GM23338 (cell line): ENCODE results near the gene TMEM131L. TPM values are rescaled to one million over a fixed set of nuclear protein-coding genes. Genes with fewer than 3 reads are reported as not detected.

Experiments
- ATAC-seq: fragments of 200-7000 bp; cut with Tn5 transposase; 3 replicates; pipeline ENCODE4 v1.9.1; 2020
- DNase-seq: peaks from one replicate; pipeline ENCODE4 v3.0.0-alpha.2; 2015; ENCODE audit warnings: low spot score
- H2AFZ ChIP-seq: fragments of 200-600 bp; sonication (generic); 2 replicates; pipeline ENCODE4 v1.8.0; 2016; ENCODE audit warnings: antibody characterized with exemption, mild to moderate bottlenecking, moderate library complexity
- H3F3A ChIP-seq: fragments of 200-600 bp; sonication (generic); replicated peaks from 2 replicates; pipeline ENCODE4 v1.8.0; 2017; ENCODE audit warnings: antibody characterized with exemption, mixed run types, low read depth
- H3K27ac ChIP-seq: fragments of 200-600 bp; sonication (generic); 2 replicates; pipeline ENCODE4 v1.6.1; 2016; ENCODE audit warnings: low read depth
- H3K27me3 ChIP-seq: fragments of 200-600 bp; sonication (generic); 2 replicates; pipeline ENCODE4 v1.8.0; 2016; ENCODE audit warnings: mild to moderate bottlenecking, mixed run types, moderate library complexity; ENCODE audit not compliant: insufficient read depth
- H3K36me3 ChIP-seq: fragments of 200-600 bp; sonication (generic); 2 replicates; pipeline ENCODE4 v1.8.0; 2016; ENCODE audit warnings: mild to moderate bottlenecking; ENCODE audit not compliant: insufficient read depth
- H3K4me1 ChIP-seq: fragments of 200-600 bp; sonication (generic); 2 replicates; pipeline ENCODE4 v1.8.0; 2016; ENCODE audit warnings: mild to moderate bottlenecking, moderate library complexity; ENCODE audit not compliant: insufficient read depth
- H3K4me2 ChIP-seq: fragments of 200-600 bp; sonication (generic); 2 replicates; pipeline ENCODE4 v1.7.1; 2017; ENCODE audit warnings: mixed run types
- H3K4me3 ChIP-seq: fragments of 200-600 bp; sonication (generic); 2 replicates; pipeline ENCODE4 v1.6.1; 2016; ENCODE audit warnings: mixed run types
- H3K79me2 ChIP-seq: fragments of 200-600 bp; sonication (generic); replicated peaks from 2 replicates; pipeline ENCODE4 v1.8.0; 2017; ENCODE audit warnings: mild to moderate bottlenecking; ENCODE audit not compliant: insufficient read depth
- H3K9me2 ChIP-seq: fragments of 200-600 bp; sonication (generic); 2 replicates; pipeline ENCODE4 v1.8.0; 2017; ENCODE audit not compliant: insufficient read depth
- H4K20me1 ChIP-seq: fragments of 200-600 bp; sonication (generic); replicated peaks from 2 replicates; pipeline ENCODE4 v1.8.0; 2017; ENCODE audit warnings: mild to moderate bottlenecking; ENCODE audit not compliant: insufficient read depth
- H3K27ac Mint-ChIP-seq: 2 replicates; pipeline ENCODE4 v1.8.0; 2020; ENCODE audit warnings: inconsistent platforms, mild to moderate bottlenecking, moderate library complexity, mixed read lengths
- H3K27me3 Mint-ChIP-seq: 3 replicates; pipeline ENCODE4 v1.8.0; 2022; ENCODE audit warnings: low read depth, mild to moderate bottlenecking, moderate library complexity, mixed read lengths, inconsistent platforms; ENCODE audit not compliant: insufficient read depth, poor library complexity
- H3K36me3 Mint-ChIP-seq: 3 replicates; pipeline ENCODE4 v1.8.0; 2021; ENCODE audit warnings: low read depth, mild to moderate bottlenecking, inconsistent platforms, moderate library complexity, mixed read lengths
- H3K4me1 Mint-ChIP-seq: 3 replicates; pipeline ENCODE4 v1.8.0; 2020; ENCODE audit warnings: mild to moderate bottlenecking, inconsistent platforms, mixed read lengths
- H3K4me3 Mint-ChIP-seq: 3 replicates; pipeline ENCODE4 v1.8.0; 2021; ENCODE audit warnings: moderate library complexity, mild to moderate bottlenecking, inconsistent platforms, mixed read lengths
- H3K9me3 Mint-ChIP-seq: 3 replicates; pipeline ENCODE4 v1.8.0; 2020; ENCODE audit warnings: moderate library complexity, mild to moderate bottlenecking, inconsistent platforms, mixed read lengths
- CREB1 ChIP-seq: fragments of 250-450 bp; sonication (Bioruptor Pico); IDR thresholded peaks from 2 replicates; pipeline ENCODE4 v1.5.0; 2020; ENCODE audit warnings: low read depth, mild to moderate bottlenecking, moderate library complexity
- CTCF ChIP-seq, 2 experiments: fragments of 200-600 bp in 1 of 2; sonication (generic) in 1 of 2; conservative IDR thresholded peaks; 2 replicates each; pipeline versions ENCODE4 v1.5.1 to v1.6.1; 2016 to 2017; ENCODE audit warnings: antibody characterized with exemption in 2 of 2, low read depth in 2 of 2, mild to moderate bottlenecking in 2 of 2, moderate library complexity in 1 of 2
- EZH2 ChIP-seq: fragments of 200-600 bp; sonication (generic); IDR thresholded peaks from one replicate; pipeline ENCODE4 v1.8.0; 2017; ENCODE audit warnings: antibody characterized with exemption, mild to moderate bottlenecking, low read depth; ENCODE audit not compliant: unreplicated experiment
- EZH2phosphoT487 ChIP-seq: fragments of 200-600 bp; sonication (generic); IDR thresholded peaks from one replicate; pipeline ENCODE4 v1.8.1; 2018; ENCODE audit warnings: antibody characterized with exemption; ENCODE audit not compliant: unreplicated experiment
- JUNB ChIP-seq: IDR thresholded peaks from one replicate; pipeline ENCODE4 v1.6.1; 2016; ENCODE audit warnings: antibody characterized with exemption; ENCODE audit not compliant: unreplicated experiment
- NANOG ChIP-seq: IDR thresholded peaks from 2 replicates; pipeline ENCODE4 v1.6.1; 2016; ENCODE audit warnings: antibody characterized with exemption, borderline replicate concordance
- POLR2AphosphoS5 ChIP-seq: IDR thresholded peaks from 2 replicates; pipeline ENCODE4 v1.6.1; 2016; ENCODE audit warnings: antibody characterized with exemption, low read depth
- STAT1 ChIP-seq: IDR thresholded peaks from one replicate; pipeline ENCODE4 v1.6.1; 2016; ENCODE audit warnings: antibody characterized with exemption; ENCODE audit not compliant: unreplicated experiment
- ZNF114 ChIP-seq: fragments of 250-450 bp; sonication (Bioruptor Pico); IDR thresholded peaks from 2 replicates; pipeline ENCODE4 v1.5.0; 2020; ENCODE audit warnings: mild to moderate bottlenecking, moderate library complexity
- ZNF331 ChIP-seq: fragments of 250-450 bp; sonication (Bioruptor Pico); IDR thresholded peaks from 2 replicates; pipeline ENCODE4 v1.5.0; 2020; ENCODE audit warnings: low read depth, mild to moderate bottlenecking, moderate library complexity
- polyA plus RNA-seq: library from polyadenylated mRNA; unstranded; fragments of >200 nt; fragmentation: Nextera tagmentation; extraction: Ambion mirVana; gene quantifications from 2 replicates; pipeline ENCODE4 v1.2.1, GENCODE V29; 2016
- total RNA-seq: library from RNA; depleted of rRNA; stranded (reverse); fragments of >200 nt; shearing (Covaris generic); gene quantifications from 2 replicates; pipeline ENCODE4 v1.2.3, GENCODE V29; 2014
- TF ChIP-seq, protein P1 (sequence below): fragments of 250-450 bp; sonication (Bioruptor Pico); IDR thresholded peaks from 2 replicates; pipeline ENCODE4 v1.5.0; 2020; ENCODE audit warnings: mild to moderate bottlenecking, moderate library complexity
- TF ChIP-seq, protein P2 (sequence below): IDR thresholded peaks from 2 replicates; pipeline ENCODE4 v1.6.1; 2016; ENCODE audit warnings: antibody characterized with exemption

TMEM131L gene
- total and polyA plus RNA-seq, 2 experiments from 2014 or later, result 11.1 to 32.2 TPM

DNA sequence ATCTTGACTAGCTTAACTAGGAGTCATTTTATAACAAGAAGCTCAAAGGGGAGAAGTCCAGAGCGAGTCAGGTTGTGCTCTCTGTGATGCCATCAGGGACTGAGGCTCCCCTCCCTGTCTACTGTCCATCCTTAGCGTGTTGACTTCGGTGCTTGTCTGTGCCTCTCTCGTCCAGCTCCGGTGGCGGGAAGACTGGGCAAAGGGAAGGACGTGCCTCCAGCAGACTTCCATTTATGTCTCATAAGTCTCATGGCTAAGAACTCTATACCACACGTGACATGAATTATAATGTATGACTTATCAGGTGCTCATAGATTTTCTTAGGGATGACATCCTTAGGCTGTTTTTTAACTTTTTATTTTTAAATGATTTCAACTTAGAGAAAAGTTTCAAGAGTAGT lies 125.3 kb downstream of the TMEM131L start:
- TF ChIP-seq POLR2AphosphoS5 (no peak), EZH2 (no peak), CTCF (conservative IDR thresholded peaks at IDR 0.05; ENCODE audit: low read depth in 2 of 2) (no peak), JUNB (no peak), CREB1 (no peak), EZH2phosphoT487 (no peak), NANOG (no peak), ZNF114 (CRISPR knock-in tag) (no peak), STAT1 (no peak), ZNF331 (CRISPR knock-in tag) (no peak)
- TF ChIP-seq, protein P1, sequence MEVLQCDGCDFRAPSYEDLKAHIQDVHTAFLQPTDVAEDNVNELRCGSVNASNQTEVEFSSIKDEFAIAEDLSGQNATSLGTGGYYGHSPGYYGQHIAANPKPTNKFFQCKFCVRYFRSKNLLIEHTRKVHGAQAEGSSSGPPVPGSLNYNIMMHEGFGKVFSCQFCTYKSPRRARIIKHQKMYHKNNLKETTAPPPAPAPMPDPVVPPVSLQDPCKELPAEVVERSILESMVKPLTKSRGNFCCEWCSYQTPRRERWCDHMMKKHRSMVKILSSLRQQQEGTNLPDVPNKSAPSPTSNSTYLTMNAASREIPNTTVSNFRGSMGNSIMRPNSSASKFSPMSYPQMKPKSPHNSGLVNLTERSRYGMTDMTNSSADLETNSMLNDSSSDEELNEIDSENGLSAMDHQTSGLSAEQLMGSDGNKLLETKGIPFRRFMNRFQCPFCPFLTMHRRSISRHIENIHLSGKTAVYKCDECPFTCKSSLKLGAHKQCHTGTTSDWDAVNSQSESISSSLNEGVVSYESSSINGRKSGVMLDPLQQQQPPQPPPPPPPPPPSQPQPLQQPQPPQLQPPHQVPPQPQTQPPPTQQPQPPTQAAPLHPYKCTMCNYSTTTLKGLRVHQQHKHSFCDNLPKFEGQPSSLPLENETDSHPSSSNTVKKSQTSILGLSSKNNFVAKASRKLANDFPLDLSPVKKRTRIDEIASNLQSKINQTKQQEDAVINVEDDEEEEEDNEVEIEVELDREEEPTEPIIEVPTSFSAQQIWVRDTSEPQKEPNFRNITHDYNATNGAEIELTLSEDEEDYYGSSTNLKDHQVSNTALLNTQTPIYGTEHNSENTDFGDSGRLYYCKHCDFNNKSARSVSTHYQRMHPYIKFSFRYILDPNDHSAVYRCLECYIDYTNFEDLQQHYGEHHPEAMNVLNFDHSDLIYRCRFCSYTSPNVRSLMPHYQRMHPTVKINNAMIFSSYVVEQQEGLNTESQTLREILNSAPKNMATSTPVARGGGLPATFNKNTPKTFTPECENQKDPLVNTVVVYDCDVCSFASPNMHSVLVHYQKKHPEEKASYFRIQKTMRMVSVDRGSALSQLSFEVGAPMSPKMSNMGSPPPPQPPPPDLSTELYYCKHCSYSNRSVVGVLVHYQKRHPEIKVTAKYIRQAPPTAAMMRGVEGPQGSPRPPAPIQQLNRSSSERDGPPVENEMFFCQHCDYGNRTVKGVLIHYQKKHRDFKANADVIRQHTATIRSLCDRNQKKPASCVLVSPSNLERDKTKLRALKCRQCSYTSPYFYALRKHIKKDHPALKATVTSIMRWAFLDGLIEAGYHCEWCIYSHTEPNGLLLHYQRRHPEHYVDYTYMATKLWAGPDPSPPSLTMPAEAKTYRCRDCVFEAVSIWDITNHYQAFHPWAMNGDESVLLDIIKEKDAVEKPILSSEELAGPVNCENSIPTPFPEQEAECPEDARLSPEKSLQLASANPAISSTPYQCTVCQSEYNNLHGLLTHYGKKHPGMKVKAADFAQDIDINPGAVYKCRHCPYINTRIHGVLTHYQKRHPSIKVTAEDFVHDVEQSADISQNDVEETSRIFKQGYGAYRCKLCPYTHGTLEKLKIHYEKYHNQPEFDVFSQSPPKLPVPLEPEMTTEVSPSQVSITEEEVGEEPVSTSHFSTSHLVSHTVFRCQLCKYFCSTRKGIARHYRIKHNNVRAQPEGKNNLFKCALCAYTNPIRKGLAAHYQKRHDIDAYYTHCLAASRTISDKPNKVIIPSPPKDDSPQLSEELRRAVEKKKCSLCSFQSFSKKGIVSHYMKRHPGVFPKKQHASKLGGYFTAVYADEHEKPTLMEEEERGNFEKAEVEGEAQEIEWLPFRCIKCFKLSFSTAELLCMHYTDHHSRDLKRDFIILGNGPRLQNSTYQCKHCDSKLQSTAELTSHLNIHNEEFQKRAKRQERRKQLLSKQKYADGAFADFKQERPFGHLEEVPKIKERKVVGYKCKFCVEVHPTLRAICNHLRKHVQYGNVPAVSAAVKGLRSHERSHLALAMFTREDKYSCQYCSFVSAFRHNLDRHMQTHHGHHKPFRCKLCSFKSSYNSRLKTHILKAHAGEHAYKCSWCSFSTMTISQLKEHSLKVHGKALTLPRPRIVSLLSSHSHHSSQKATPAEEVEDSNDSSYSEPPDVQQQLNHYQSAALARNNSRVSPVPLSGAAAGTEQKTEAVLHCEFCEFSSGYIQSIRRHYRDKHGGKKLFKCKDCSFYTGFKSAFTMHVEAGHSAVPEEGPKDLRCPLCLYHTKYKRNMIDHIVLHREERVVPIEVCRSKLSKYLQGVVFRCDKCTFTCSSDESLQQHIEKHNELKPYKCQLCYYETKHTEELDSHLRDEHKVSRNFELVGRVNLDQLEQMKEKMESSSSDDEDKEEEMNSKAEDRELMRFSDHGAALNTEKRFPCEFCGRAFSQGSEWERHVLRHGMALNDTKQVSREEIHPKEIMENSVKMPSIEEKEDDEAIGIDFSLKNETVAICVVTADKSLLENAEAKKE, result no peak
- TF ChIP-seq, protein P2, sequence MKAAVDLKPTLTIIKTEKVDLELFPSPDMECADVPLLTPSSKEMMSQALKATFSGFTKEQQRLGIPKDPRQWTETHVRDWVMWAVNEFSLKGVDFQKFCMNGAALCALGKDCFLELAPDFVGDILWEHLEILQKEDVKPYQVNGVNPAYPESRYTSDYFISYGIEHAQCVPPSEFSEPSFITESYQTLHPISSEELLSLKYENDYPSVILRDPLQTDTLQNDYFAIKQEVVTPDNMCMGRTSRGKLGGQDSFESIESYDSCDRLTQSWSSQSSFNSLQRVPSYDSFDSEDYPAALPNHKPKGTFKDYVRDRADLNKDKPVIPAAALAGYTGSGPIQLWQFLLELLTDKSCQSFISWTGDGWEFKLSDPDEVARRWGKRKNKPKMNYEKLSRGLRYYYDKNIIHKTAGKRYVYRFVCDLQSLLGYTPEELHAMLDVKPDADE, result no peak
- Mint-ChIP-seq H3K9me3 (no peaks in the 10 kb centered on the region), H3K4me1 (peaks cover 12% of the 10 kb centered on the region), H3K4me3 (no peak overlapping the region), H3K27me3 (peaks cover 7% of the 10 kb centered on the region), H3K27ac (no peak overlapping the region), H3K36me3 (peaks cover 26% of the 10 kb centered on the region; the same call in 2 of the 3 replicates)
- Histone ChIP-seq H3K4me1 (no peaks in the 10 kb centered on the region; the same call in 1 of the 2 replicates), H3K9me2 (no peaks in the 10 kb centered on the region), H3K27me3 (no peaks in the 10 kb centered on the region), H2AFZ (no peak overlapping the region), H3K79me2 (no peaks in the 10 kb centered on the region), H3K4me3 (no peak overlapping the region), H4K20me1 (no peaks in the 10 kb centered on the region), H3K36me3 (0 out of 2 replicates have a peak, but pooled peaks cover 8% of the 10 kb centered on the region), H3K4me2 (no peak overlapping the region), H3K27ac (no peak overlapping the region), H3F3A (no peaks in the 10 kb centered on the region)
- DNase-seq, result no peak
- no peak for ATAC-seq
